Measurements from ENCODE around the gene LHX3. TPM values are rescaled to one million over a fixed set of nuclear protein-coding genes. Genes with fewer than 3 reads are reported as not detected.

LHX3 gene
- total RNA-seq, 1 donor: not detected

DNA sequence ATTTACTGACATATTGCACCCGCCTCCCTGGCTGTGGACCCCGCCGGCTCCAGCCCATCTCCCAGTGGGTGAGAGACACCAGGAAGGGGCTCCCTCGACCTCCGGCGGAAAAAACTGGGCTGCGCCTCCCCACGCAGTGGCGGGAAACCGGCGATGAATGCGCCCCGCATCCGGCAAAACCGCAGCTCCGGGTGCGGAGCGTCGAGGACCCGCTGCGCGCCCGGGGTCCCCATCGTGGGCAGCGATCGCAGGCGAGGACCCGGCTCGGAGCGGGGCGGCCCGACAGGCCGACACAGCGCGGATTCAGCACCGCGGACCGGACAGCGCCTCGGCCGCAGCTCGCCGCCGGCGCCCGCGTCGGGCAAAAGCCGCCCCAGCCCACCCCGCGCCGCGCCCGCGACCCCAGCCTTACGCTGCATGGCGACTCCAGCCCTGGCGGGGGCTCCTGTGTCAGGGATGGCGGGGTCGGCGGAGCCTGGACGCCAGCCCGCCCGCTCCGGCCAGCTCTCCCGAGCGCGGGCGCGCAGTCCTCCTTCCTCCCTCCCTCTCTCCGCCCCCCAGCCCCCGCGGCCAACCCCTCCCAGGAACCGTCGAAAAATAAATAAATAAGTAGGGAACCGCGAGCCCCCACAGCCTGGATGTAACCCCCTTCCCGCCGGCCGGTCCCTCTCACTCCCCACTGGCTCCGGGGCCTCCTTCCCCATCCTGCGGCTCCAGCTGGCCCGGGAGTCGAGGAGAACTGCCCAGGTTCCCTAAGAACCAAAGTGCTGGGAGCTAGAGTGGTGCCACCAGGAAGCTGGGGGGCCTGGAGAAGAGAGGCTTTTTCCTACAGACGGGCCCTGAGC, 3.1 kb downstream of the LHX3 start:
- no peak for DNase-seq (ENCODE audit: low read depth)
- no peak overlapping the region for H3K4me3 ChIP-seq (ENCODE audit: low read depth, low read length)
- TF ChIP-seq, protein P1, sequence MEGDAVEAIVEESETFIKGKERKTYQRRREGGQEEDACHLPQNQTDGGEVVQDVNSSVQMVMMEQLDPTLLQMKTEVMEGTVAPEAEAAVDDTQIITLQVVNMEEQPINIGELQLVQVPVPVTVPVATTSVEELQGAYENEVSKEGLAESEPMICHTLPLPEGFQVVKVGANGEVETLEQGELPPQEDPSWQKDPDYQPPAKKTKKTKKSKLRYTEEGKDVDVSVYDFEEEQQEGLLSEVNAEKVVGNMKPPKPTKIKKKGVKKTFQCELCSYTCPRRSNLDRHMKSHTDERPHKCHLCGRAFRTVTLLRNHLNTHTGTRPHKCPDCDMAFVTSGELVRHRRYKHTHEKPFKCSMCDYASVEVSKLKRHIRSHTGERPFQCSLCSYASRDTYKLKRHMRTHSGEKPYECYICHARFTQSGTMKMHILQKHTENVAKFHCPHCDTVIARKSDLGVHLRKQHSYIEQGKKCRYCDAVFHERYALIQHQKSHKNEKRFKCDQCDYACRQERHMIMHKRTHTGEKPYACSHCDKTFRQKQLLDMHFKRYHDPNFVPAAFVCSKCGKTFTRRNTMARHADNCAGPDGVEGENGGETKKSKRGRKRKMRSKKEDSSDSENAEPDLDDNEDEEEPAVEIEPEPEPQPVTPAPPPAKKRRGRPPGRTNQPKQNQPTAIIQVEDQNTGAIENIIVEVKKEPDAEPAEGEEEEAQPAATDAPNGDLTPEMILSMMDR (IDR thresholded peaks at IDR 0.05; ENCODE audit: insufficient read depth, low read length): no peak

GRCh38 chr9:136201174-136201573, 3.8 kb downstream of the LHX3 start:
- no peak for DNase-seq (ENCODE audit: low read depth)
- TF ChIP-seq, protein P1 (IDR thresholded peaks at IDR 0.05; ENCODE audit: insufficient read depth, low read length): no peak
- no peak overlapping the region for H3K4me3 ChIP-seq (ENCODE audit: low read depth, low read length)

DNA sequence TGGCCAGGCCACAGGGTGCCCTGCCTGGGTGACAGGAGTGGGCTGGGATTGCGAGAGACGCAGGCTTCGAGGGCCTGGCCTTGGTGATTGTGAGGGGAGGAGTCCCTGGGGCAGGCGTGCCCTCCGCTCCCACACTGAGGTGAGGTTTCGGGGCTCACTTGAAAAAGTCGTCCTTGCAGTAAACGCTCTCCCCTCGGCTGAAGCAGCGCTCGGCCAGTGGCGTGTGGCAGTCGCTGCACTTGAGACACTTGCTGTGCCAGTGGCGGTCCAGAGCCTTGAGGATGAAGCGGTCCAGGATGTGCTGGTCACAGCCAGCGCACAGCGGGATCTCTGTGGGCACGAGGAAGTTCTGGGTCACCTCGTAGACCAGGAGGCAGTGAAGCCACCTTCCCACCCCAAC, 4.5 kb downstream of the LHX3 start:
- TF ChIP-seq, protein P1 (IDR thresholded peaks at IDR 0.05; ENCODE audit: insufficient read depth, low read length): no peak
- no peak overlapping the region for H3K4me3 ChIP-seq (ENCODE audit: low read depth, low read length)
- DNase-seq (ENCODE audit: low read depth): no peak

DNA sequence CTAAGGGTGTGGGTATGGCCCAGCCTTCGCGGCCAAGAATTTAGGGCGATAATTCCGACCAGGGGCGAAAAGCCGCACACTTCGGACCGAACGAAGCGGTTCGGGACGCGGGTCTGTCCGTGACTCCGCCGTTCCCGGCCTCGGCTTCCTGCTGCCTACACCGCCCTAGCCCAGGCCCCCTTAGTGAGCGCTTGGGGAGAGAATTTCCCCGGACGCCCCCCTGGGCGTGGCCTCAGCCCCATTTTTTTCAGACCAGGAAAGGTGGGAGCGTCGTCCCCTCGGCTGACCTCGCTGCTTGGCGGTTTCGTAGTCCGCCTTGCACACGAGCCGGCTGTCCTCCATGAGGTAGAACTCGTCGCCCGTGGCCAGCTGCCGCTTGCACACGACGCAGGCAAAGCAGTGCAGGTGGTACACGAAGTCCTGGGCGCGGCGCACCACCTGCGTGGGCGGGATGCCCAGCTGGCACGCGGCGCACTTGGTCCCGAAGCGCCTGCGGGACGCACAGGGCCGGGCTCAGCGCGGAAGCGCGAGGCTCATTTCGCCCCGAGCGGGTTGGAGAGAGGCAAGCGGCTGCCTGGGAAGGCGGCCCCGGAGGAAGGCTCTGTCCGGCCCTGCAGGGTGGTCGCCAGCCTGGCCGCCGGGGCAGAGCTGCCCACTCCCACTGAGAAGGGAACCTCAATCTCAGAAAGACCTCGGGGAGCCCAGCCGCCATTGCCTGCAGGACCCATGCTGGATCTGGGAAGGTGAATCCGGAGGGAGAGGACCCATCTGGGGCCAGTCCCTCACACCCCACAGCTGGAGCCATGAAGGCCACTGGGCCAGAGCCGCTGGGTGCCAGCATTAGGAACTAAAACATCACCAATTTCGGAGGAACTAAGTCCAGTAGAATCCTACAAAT, 5.3 kb downstream of the LHX3 start:
- H3K4me3 ChIP-seq (ENCODE audit: low read depth, low read length): no peak overlapping the region
- TF ChIP-seq, protein P1 (IDR thresholded peaks at IDR 0.05; ENCODE audit: insufficient read depth, low read length): no peak

DNA sequence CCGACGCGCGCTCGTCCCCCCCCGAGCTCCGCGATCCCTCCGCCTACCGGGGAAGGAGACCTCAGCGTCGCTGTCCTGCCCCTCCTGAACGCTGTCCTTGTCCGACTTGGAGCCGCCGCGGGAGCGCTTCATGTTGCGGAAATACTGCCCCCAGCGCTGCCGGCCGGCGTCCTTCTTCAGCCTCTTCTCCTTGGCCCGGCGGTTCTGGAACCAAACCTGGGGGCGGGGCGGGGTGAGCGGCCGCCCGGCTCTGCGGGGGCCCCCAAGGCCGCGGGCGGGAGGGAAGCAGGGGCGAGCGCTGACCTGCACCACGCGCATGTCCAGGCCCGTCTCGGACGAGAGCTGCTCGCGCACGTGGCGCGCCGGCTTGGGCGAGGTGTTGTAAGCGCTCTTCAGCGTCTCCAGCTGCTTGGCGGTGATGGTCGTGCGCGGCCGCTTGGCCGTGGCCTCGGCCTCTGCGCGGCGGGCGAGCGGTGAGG, 6.3 kb downstream of the LHX3 start:
- no peak for DNase-seq (ENCODE audit: low read depth)

More for the DNA sequence above, 5.3 kb downstream of the LHX3 start:
- no peak for DNase-seq (ENCODE audit: low read depth)

GRCh38 chr9:136197930-136198604, 6.9 kb downstream of the LHX3 start:
- TF ChIP-seq, protein P1 (IDR thresholded peaks at IDR 0.05; ENCODE audit: insufficient read depth, low read length): no peak
- no peak for DNase-seq (ENCODE audit: low read depth)
- H3K4me3 ChIP-seq (ENCODE audit: low read depth, low read length): no peak overlapping the region

More for the DNA sequence above, 6.3 kb downstream of the LHX3 start:
- H3K4me3 ChIP-seq (ENCODE audit: low read depth, low read length): no peak overlapping the region
- TF ChIP-seq, protein P1 (IDR thresholded peaks at IDR 0.05; ENCODE audit: insufficient read depth, low read length): no peak
